GM18868 (cell line): ENCODE data around the gene TC2N.
"Not testable (repeated sequence)": the region's sequence is repeated elsewhere in the genome, so short reads cannot be mapped to it uniquely, and the experiment has no call there.

ENCODE experiments used
- ATAC-seq: cut with Tn5 transposase; IDR thresholded peaks from one replicate; pipeline ENCODE4 v1.9.1; 2021; ENCODE audit warnings: mild to moderate bottlenecking, moderate library complexity; ENCODE audit not compliant: unreplicated experiment

The TC2N gene

GRCh38 chr14:91867316-91867988, at the start of gene TC2N:
TC2N (minus strand) TSS chr14:91867536; CDS start chr14:91813769, 53,767 bp downstream.
- ATAC-seq: peak; percentile 53

- ATAC-seq: no peak
Measured at GRCh38 chr14:91912035-91912434, 44.7 kb upstream of the TC2N start.

- ATAC-seq: peak; percentile 84
Measured at GRCh38 chr14:91911474-91912032, 44.2 kb upstream of the TC2N start.

- no peak for ATAC-seq
Measured at GRCh38 chr14:91910196-91910595, 42.9 kb upstream of the TC2N start.

- ATAC-seq: no peak
Measured at GRCh38 chr14:91906374-91906773, 39.0 kb upstream of the TC2N start.

- no peak for ATAC-seq
Measured at GRCh38 chr14:91904956-91905645, 37.8 kb upstream of the TC2N start.

- no peak for ATAC-seq
Measured at GRCh38 chr14:91904483-91904882, 37.1 kb upstream of the TC2N start.

- no peak for ATAC-seq
Measured at GRCh38 chr14:91903070-91903469, 35.7 kb upstream of the TC2N start.

GRCh38 chr14:91902336-91902735, 35.0 kb upstream of the TC2N start:
- no peak for ATAC-seq

GRCh38 chr14:91901449-91902226, 34.3 kb upstream of the TC2N start:
- no peak for ATAC-seq

- no peak for ATAC-seq
Measured at GRCh38 chr14:91899806-91900205, 32.5 kb upstream of the TC2N start.

- no peak for ATAC-seq
Measured at GRCh38 chr14:91899213-91899612, 31.9 kb upstream of the TC2N start.

- no peak for ATAC-seq
Measured at GRCh38 chr14:91898372-91898771, 31.0 kb upstream of the TC2N start.

GRCh38 chr14:91897716-91898115, 30.4 kb upstream of the TC2N start:
- ATAC-seq: not testable (repeated sequence)

GRCh38 chr14:91897106-91897701, 29.9 kb upstream of the TC2N start:
- ATAC-seq: no peak

- ATAC-seq: no peak
Measured at GRCh38 chr14:91896419-91896818, 29.1 kb upstream of the TC2N start.

GRCh38 chr14:91893669-91894068, 26.3 kb upstream of the TC2N start:
- no peak for ATAC-seq

- peak; percentile 41 for ATAC-seq
Measured at GRCh38 chr14:91893007-91893406, 25.7 kb upstream of the TC2N start.

- no peak for ATAC-seq
Measured at GRCh38 chr14:91891721-91892220, 24.4 kb upstream of the TC2N start.

GRCh38 chr14:91891101-91891500, 23.8 kb upstream of the TC2N start:
- ATAC-seq: no peak

GRCh38 chr14:91890291-91890749, 23.0 kb upstream of the TC2N start:
- no peak for ATAC-seq
